NCI-H345 (cell line): ENCODE measurements around the gene ROR1.
A peak's percentile ranks its signal among the peaks of the same experiment; 100 is the strongest.

Experiments
- DNase-seq: peaks from one replicate; lab custom pipeline; 2025; lab: John Stamatoyannopoulos, UW

Gene ROR1

GRCh38 chr1:63883494-63884235 lies 109.8 kb downstream of the ROR1 start:
- peak; percentile 15 for DNase-seq

- no peak for DNase-seq
These were observed 110.7 kb downstream of the ROR1 start for GRCh38 chr1:63884486-63884885.

GRCh38 chr1:63885899-63886298 lies 112.1 kb downstream of the ROR1 start:
- no peak for DNase-seq

- DNase-seq, result no peak
These were observed 112.5 kb downstream of the ROR1 start for GRCh38 chr1:63886340-63886739.

- DNase-seq, result no peak
These were observed 114.0 kb downstream of the ROR1 start for GRCh38 chr1:63887809-63888208.

- DNase-seq, result no peak
These were observed 115.2 kb downstream of the ROR1 start for GRCh38 chr1:63888984-63889383.

- DNase-seq, result no peak
These were observed 116.7 kb downstream of the ROR1 start for GRCh38 chr1:63890468-63890867.

- no peak for DNase-seq
These were observed 117.4 kb downstream of the ROR1 start for GRCh38 chr1:63891060-63891690.

GRCh38 chr1:63892632-63893395 lies 119.0 kb downstream of the ROR1 start:
- peak; percentile 67 for DNase-seq

- DNase-seq, result no peak
These were observed 120.2 kb downstream of the ROR1 start for GRCh38 chr1:63893976-63894375.

- no peak for DNase-seq
These were observed 120.9 kb downstream of the ROR1 start for GRCh38 chr1:63894627-63895265.

GRCh38 chr1:63896755-63897154 lies 122.9 kb downstream of the ROR1 start:
- no peak for DNase-seq

- DNase-seq, result no peak
These were observed 124.8 kb downstream of the ROR1 start for GRCh38 chr1:63898428-63899196.

GRCh38 chr1:63901094-63901493 lies 127.3 kb downstream of the ROR1 start:
- no peak for DNase-seq

GRCh38 chr1:63902844-63903589 lies 129.2 kb downstream of the ROR1 start:
- no peak for DNase-seq

GRCh38 chr1:63903947-63904610 lies 130.3 kb downstream of the ROR1 start:
- DNase-seq, result no peak

GRCh38 chr1:63904826-63905225 lies 131.0 kb downstream of the ROR1 start:
- no peak for DNase-seq

- DNase-seq, result no peak
These were observed 132.4 kb downstream of the ROR1 start for GRCh38 chr1:63906047-63906704.

- no peak for DNase-seq
These were observed 133.2 kb downstream of the ROR1 start for GRCh38 chr1:63907051-63907450.

GRCh38 chr1:63908016-63908415 lies 134.2 kb downstream of the ROR1 start:
- no peak for DNase-seq
